Measurements from ENCODE around the gene CBLN1.

The CBLN1 gene

GRCh38 chr16:49281480-49281842, at the start of gene CBLN1:
TSS of gene CBLN1 (minus strand) at chr16:49281838. CDS start at chr16:49281465, 373 bp downstream.
- no peak for DNase-seq (ENCODE audit: low read depth)

GRCh38 chr16:49330562-49331201, 49.0 kb upstream of the CBLN1 start:
- no peak for DNase-seq (ENCODE audit: low read depth)

DNA sequence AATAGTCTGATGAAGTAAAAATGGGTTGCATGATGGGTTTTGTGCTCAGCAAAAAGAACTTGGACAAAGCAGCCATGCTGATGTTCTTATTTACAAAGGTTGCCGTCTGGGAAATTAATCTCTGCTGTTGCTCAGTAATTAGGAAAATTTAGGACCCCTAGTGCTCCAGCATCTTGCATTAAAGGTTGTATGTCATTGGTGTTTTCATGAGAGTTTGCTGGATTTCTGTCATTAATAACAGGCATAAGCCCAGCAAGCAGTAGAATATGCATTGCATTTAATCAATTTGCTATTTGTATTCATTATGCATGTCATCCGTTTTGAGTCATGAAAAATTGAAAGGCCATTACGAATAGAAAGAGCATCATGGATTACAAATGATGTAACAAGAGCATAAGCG, 46.7 kb upstream of the CBLN1 start:
- no peak for DNase-seq (ENCODE audit: low read depth)

- no peak for DNase-seq (ENCODE audit: low read depth)
Measured at GRCh38 chr16:49327466-49327865, 45.8 kb upstream of the CBLN1 start.

DNA sequence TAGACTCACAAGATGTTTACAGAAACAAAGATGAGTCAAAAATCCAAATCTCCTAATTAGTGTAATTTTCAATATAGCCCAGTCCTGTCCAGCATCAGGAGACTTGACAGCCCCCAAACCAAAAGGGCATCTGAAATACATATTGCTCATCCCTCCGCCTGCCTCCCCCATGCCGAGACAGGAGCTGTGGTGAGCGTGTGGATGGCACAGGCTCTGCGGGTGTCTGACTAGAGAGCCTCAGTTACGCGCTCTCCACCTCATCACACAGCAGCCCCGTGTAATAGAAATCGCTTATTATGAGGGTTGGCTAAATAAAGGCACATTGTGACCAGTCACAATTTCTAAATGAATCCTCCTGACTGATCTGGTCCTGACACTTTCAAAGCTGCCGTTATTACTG, 43.1 kb upstream of the CBLN1 start:
- DNase-seq (ENCODE audit: low read depth): no peak

- no peak for DNase-seq (ENCODE audit: low read depth)
Measured at GRCh38 chr16:49315602-49316001, 34.0 kb upstream of the CBLN1 start.

DNA sequence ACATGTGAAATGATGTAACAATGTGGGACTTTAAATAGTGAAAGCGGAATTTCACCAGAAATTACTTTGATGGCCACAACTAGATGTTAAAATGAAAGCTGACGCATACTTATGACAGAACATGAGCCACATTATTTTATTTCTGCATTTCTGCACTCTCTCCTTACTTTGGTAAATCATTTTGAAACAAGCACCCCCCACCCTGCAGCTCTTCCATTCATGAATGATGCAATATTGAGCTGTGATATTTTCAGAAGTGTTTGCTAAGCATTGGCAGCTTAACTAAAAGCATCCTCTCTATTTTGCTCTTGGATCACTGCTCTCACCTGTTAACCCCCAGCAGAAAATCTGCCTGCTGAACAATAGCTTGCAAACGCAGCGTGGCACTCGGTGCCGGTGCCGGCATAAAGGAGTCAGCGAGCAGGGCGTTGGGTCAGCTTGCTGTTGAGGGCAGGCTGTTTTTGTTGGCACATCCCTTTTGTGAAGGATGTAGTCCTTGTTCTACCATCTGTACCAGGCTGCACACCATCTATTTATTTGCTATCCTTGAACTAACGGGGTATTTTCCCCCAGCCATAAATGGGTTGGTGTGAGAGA, 30.8 kb upstream of the CBLN1 start:
- DNase-seq (ENCODE audit: low read depth): no peak

- DNase-seq (ENCODE audit: low read depth): no peak
Measured at GRCh38 chr16:49311823-49312222, 30.2 kb upstream of the CBLN1 start.

DNA sequence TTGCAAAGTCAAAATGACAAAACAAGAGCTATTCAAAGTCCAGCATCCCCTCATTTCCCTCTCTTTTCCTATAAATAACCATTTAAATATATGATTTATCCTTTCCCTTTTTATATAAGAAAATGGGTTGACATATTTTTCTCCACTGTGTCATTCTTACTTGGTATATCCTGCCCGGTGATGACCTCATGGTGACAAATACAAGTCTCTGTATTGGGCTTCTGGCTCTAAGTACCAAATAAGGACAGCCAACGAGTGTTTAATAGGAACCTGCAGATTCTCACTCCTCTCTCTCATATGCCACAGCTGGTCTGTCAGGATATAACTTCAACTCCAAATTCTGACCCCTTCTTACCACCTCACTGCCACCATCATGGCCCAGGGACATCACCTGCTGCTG, 25.5 kb upstream of the CBLN1 start:
- DNase-seq (ENCODE audit: low read depth): no peak

- no peak for DNase-seq (ENCODE audit: low read depth)
Measured at GRCh38 chr16:49305406-49305805, 23.8 kb upstream of the CBLN1 start.

DNA sequence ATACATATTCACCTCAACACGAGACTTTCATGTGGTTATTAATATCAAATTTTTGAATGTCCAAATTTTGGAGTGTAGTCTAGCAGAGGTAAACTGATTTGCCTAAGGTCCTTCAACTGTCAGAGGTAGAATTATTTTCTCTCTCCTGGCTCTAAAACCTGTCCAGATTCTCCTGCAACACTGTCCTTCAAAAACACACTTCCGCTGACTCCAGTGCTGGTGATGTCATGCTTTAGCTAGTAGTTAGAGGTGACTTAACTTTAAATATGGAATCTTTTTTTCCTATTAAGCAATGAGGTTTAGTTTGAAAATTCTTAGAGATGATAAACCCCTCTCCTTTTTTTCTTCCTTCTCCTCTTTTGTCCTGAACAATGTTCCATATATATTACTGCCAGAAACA, 10.8 kb upstream of the CBLN1 start:
- DNase-seq (ENCODE audit: low read depth): no peak

DNA sequence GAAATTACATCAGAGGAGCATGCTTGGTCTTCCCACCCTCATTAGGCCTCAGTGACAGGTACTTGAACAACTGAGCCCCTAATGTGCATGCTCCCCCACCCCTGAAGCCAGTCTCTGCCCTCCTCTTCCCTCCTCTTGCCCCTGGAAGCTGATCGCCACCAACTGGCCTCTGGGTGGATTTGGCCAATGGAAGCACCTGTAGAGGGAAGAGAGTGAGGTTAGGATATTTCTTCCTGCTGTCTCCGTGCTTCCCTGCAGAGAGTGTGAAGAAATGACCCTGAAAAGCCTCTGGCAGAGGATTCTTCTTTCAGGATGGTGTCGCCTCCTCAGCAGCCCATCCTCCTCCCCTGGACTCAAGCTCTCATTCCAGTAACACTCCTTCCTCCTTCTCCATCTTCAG, 5.9 kb upstream of the CBLN1 start:
- no peak for DNase-seq (ENCODE audit: low read depth)

DNA sequence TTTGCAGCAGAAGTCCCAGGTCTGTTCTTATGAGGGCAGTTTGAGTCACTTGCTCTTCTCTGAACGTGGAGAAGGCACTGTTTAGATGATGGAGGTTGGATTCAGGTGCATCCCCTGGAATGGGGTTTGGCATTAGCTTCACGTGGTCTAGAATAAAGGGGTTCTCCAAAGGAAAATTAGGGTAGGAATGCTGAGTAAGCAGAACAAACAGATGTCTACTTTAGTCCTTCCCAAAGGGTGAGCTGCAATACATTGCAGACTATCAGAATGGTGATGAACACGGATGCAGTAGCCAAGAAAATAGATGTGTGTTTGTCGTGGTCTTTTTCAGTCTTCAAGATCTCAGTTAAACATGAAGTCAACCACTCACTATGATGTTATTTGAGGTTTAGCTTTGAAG, 3.3 kb upstream of the CBLN1 start:
- no peak for DNase-seq (ENCODE audit: low read depth)

- no peak for DNase-seq (ENCODE audit: low read depth)
Measured at GRCh38 chr16:49283376-49284049, 1.9 kb upstream of the CBLN1 start.

GRCh38 chr16:49282690-49283375, 1.2 kb upstream of the CBLN1 start:
- no peak for DNase-seq (ENCODE audit: low read depth)

GRCh38 chr16:49281843-49282642, 405 bp upstream of the CBLN1 start:
- DNase-seq (ENCODE audit: low read depth): peak; percentile 66

DNA sequence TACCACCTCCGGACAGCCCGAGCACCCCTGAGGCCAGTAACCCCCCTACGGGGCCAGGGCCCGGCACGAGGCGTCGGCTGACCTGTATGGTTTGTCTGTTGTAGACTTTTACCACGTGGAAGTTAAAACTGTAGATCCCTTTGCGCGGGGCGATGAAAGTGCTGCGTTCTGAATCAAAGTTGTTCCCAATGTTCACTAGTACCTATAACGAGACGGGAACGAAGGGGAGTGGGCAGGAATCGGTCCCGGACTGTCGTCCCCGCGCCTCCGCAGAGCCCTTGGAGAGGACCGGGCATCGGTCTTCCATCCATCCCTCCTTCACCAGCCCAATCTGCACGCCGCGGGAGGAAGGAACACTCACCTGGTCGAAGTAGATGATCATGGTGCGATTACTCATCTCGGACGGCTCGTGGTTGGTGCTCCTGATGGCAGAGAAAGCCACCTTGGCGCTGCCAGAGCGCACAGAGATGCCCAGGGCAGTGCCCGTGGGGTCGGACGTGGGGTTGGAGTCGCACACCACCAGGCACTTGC, 732 bp downstream of the CBLN1 start:
- no peak for DNase-seq (ENCODE audit: low read depth)

DNA sequence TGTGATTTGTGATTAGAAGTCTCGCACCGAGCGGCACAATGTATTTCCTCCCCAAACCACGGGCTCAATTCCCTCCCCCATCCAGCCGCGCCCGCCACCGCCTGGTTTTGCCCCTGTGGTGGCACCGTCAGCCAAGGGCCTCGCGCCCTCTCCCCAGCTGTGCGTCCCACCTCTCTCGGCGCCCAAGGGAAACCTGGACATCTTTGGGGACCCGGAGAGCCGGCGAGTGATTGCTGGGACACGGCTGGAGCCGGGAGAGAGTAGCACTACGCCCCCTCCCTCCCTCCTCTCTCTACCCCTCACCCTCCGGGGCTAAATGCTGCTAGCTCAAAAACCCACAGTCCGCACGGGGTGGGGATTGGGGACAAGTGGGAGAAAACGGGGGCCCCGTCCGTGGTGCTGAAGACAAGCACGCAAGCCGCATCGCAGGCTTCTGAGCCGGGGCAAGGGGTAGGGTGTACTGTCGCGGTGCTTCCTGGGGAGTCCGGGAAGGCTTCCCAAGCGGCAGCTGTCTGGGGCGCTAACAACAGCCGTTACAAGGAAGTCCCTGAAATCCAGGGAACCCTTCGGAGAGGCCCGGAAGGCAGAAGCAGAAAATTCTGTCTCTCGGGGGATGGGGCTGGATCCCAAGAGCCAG, 1.4 kb downstream of the CBLN1 start:
- DNase-seq (ENCODE audit: low read depth): peak; percentile 1

DNA sequence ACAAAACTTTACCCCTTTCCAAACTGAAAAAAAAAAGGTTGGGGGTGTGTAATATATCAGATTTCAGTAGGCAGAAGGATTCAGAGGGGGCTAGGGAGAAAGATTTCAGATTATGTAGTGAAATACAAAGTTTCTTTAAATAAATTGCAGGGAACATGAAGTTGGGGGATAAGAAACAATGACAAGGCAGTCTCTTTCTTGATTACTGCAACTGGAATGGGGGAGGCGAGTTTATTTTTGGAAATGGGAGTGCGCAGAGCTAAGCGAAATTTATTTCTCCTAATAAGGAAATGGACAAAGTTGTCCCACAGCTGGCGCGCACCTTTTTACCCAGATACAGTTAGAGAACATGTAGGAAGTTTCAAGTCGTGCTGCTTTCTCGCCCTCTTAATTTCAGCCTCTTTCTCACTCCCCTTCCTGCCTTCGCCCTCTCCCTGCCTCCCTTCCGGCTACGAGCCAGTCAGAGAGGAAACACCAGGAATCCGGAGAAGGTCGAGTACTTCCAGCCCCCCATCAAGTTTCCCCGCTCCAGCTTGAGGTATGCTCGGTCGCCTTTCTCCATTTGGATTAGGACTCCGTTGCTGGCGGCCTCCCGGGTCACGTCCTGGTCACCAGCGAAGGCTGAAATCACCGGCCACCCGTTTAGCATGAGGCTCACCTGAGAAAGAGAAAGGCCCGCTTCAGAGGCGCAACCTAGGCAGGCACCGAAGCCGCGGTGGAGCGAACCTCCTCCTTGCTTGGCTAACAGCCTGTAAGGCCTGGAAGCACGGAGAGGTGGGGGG, 2.5 kb downstream of the CBLN1 start:
- no peak for DNase-seq (ENCODE audit: low read depth)

DNA sequence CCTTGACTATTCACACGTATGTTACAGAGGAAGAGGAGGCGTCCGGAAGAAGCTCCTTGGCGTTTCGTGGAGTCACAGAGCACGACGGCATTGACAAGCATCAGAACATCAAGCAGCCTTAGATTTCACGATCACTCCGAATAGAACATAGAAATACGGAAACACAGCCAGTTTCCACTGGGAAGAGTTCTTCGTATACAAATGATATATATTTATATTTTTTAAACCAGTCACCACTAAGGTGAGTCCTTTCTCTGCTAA, 3.1 kb downstream of the CBLN1 start:
- DNase-seq (ENCODE audit: low read depth): no peak
